ENCODE measurements around the gene B3GALT6.

Gene B3GALT6

GRCh38 chr1:1236176-1236763 lies 4.2 kb downstream of the B3GALT6 start:
- H3K4me3 ChIP-seq (ENCODE audit: low read depth, low read length): no peak overlapping the region
- TF ChIP-seq CTCF (IDR thresholded peaks at IDR 0.05; ENCODE audit: control insufficient read depth, extremely low read depth, insufficient read depth): no peak
- no peak for DNase-seq (ENCODE audit: low read depth)

- peak overlapping the region; percentile 30 for H3K4me3 ChIP-seq (ENCODE audit: low read depth, low read length)
- TF ChIP-seq CTCF (IDR thresholded peaks at IDR 0.05; ENCODE audit: control insufficient read depth, extremely low read depth, insufficient read depth): no peak
- DNase-seq (ENCODE audit: low read depth): peak; percentile 59
Measured at GRCh38 chr1:1236945-1237873, 5.2 kb downstream of the B3GALT6 start.

DNA sequence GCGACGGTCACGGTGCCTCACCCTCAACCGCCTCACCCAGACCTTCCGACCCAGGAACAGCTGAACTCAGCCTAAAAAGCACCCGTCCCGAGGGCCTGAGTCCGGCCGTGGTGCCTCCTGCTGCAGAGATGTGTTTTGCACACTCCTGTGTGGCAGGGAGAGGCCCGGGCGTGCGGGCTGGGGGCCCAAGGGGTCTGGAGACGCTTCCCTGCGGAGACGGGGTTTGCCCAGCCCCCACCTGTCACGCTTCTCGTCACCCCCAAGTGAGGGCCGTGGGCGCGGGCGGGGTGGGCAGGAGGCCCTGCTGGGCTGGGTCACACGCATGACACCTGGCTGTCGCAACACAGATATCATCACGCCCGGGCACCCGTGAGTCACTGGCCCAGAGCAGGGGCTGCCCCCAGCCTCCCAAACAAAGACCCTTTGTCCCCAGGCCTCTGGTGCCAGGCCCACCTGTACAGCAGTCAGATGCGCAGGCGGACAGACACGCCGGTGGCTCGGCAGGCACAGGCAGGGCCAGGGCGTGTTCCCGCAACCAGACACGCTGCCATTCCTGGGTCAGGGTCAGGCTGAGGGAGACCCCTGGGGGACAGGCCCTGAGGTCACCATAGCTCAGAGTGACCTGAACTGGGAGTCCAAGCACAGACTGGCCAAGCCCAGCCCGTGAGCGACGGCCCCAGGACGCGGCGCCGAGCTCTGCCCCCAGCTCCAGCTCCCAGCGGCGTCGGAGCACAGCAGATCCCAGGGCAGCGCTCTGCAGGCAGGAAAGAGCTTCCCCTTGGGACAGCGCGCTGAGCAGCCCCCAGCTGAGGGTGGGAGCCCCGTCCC lies 6.1 kb downstream of the B3GALT6 start:
- DNase-seq (ENCODE audit: low read depth): no peak
- no peak for TF ChIP-seq CTCF (IDR thresholded peaks at IDR 0.05; ENCODE audit: control insufficient read depth, extremely low read depth, insufficient read depth)
- peak overlapping the region; percentile 25; the same call in 1 of the 2 replicates for H3K4me3 ChIP-seq (ENCODE audit: low read depth, low read length)

DNA sequence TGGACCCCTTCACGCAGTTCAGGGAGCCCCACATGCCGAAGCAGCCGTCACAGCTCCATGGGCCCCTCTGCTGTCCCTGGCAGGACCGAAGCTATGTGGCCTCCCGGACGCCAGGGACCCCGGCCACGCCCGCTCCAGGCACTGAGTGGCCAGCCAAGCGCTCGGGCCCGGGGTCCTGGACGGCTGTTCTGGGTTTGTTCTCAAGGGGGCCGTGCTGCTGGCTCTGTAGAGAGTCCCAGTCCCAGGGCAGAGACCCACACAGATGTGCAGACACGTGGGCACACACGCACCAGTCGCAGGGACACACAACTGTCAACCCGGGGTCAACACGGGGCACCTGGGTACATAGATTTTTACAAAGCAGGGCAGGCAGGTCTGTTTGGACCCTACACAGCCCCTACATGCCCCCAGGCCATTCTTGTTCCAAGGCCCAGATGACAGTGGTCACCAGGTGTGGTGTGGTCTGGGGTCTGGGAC lies 6.7 kb downstream of the B3GALT6 start:
- TF ChIP-seq CTCF (IDR thresholded peaks at IDR 0.05; ENCODE audit: control insufficient read depth, extremely low read depth, insufficient read depth): no peak
- no peak for DNase-seq (ENCODE audit: low read depth)
- no peak overlapping the region for H3K4me3 ChIP-seq (ENCODE audit: low read depth, low read length)

DNA sequence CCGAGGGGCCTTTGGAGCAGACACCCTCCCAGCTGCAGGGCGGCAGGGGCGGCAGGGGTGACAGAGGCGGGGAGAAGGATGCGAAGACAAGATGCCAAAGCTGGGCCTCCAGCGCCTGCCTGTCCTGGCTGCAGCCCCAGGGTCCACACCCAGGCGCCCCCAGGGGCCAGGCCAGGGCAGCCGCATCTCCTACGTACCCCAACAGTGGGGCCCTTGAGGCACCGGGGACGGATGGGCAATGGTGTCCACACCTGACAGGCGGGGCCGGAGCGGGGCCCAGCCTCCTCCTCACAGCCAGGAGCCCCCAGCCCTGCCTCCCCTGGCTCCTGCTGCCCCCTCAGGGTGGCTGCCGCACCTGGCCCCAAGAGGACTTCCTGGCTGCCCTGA lies 7.2 kb downstream of the B3GALT6 start:
- no peak for DNase-seq (ENCODE audit: low read depth)
- no peak for TF ChIP-seq CTCF (IDR thresholded peaks at IDR 0.05; ENCODE audit: control insufficient read depth, extremely low read depth, insufficient read depth)
- no peak overlapping the region for H3K4me3 ChIP-seq (ENCODE audit: low read depth, low read length)

DNA sequence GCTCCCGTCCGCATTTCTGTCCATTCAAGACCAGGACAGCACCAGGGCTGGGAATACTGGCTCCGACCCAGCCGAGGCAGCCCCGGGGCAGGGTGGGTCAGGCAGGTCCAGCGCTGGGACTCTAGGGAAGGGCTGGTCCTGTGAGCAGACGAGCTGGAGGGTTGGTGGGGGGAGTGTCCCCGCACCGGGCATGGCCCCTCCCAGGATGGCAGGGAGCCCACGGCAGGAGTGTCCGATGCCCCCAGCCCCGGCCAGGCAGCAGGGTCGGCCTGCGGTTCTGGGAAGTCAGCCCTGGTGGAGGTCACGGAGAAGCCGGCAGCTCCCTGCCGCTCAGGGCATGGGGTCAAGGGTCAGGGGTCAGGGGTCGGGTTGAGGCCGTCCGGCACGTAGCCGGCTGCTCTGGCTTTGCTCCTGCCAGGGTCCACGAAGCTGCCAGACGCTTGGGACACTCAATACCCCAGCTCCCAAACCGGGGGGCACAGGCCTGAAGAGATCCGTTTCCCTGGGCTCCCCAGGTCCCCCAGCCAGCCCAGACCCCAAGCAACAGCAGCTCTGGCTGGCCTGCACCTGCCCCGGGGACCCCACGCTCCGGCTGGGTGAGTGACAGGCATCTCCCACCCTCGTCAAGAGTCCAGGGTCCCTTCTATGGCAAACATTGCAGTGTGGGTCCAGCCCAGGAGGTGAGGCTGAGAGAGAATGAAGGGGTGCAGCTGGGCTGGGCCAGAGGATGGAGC lies 7.7 kb downstream of the B3GALT6 start:
- peak overlapping the region; percentile 41 for H3K4me3 ChIP-seq (ENCODE audit: low read depth, low read length)
- DNase-seq (ENCODE audit: low read depth): no peak
- TF ChIP-seq CTCF (IDR thresholded peaks at IDR 0.05; ENCODE audit: control insufficient read depth, extremely low read depth, insufficient read depth): no peak

Data from LNCaP clone FGC (cell line).